CD14-positive monocyte (primary cell): ENCODE measurements around the gene PDE6C. TPM values are rescaled to one million over a fixed set of nuclear protein-coding genes. Genes with fewer than 3 reads are reported as not detected.

ENCODE experiments used
- DNase-seq, 3 donors: peaks; one replicate each; pipeline ENCODE4 v3.0.0-alpha.2; 2011 to 2022
- H2AFZ ChIP-seq: 2 replicates; pipeline ENCODE4 v1.6.0; 2012; ENCODE audit warnings: mild to moderate bottlenecking, low read depth, low read length, inconsistent platforms; ENCODE audit not compliant: insufficient read depth, poor library complexity, severe bottlenecking
- H3K27ac ChIP-seq, 2 donors: 1 replicate in 1 of 2; 2 replicates in 1 of 2; pipeline ENCODE4 v1.5.1; 2012 to 2013; ENCODE audit warnings: low read length in 2 of 2, control low read depth in 1 of 2, inconsistent platforms in 1 of 2, low read depth in 1 of 2, mild to moderate bottlenecking in 1 of 2
- H3K27me3 ChIP-seq, 2 donors: one replicate each; pipeline versions ENCODE4 v1.6.0 to v1.6.1; 2011 to 2013; ENCODE audit warnings: low read length in 2 of 2; ENCODE audit not compliant: control insufficient read depth in 2 of 2, insufficient read depth in 2 of 2
- H3K36me3 ChIP-seq, 2 donors: replicated peaks in 1 of 2; 1 replicate in 1 of 2; 2 replicates in 1 of 2; pipeline versions ENCODE4 v1.5.1 to v1.6.1; 2012 to 2013; ENCODE audit warnings: low read length in 2 of 2, control low read depth in 1 of 2, inconsistent platforms in 1 of 2, mild to moderate bottlenecking in 1 of 2; ENCODE audit not compliant: insufficient read depth in 2 of 2, control insufficient read depth in 1 of 2
- H3K4me1 ChIP-seq, 2 donors: 1 replicate in 1 of 2; 2 replicates in 1 of 2; pipeline versions ENCODE4 v1.5.1 to v1.6.1; 2012 to 2013; ENCODE audit warnings: low read length in 2 of 2, control low read depth in 1 of 2, inconsistent platforms in 1 of 2, mild to moderate bottlenecking in 1 of 2, moderate library complexity in 1 of 2; ENCODE audit not compliant: insufficient read depth in 2 of 2, control insufficient read depth in 1 of 2
- H3K4me2 ChIP-seq: replicated peaks from 2 replicates; pipeline ENCODE3; 2012; ENCODE audit warnings: low read length, moderate library complexity, mild to moderate bottlenecking; ENCODE audit not compliant: poor library complexity, severe bottlenecking; ENCODE audit errors: extremely low read depth
- H3K4me3 ChIP-seq, 3 experiments: fragments of 200-600 bp in 1 of 3; sonication (generic) in 1 of 3; replicated peaks in 1 of 3; 1 replicate in 2 of 3; 2 replicates in 1 of 3; pipeline ENCODE4 v1.5.1; 2011 to 2013; ENCODE audit warnings: low read length in 3 of 3, mild to moderate bottlenecking in 3 of 3, control low read depth in 2 of 3, low read depth in 2 of 3, inconsistent platforms in 1 of 3, moderate library complexity in 1 of 3
- H3K79me2 ChIP-seq: 2 replicates; pipeline ENCODE4 v1.6.0; 2012; ENCODE audit warnings: mild to moderate bottlenecking, control low read depth, inconsistent platforms, low read length, moderate library complexity; ENCODE audit not compliant: insufficient read depth
- H3K9ac ChIP-seq: 2 replicates; pipeline ENCODE4 v1.6.0; 2017; ENCODE audit warnings: low read length, mild to moderate bottlenecking; ENCODE audit not compliant: insufficient read depth, poor library complexity, severe bottlenecking
- H3K9me3 ChIP-seq, 2 donors: replicated peaks in 1 of 2; 1 replicate in 1 of 2; 2 replicates in 1 of 2; pipeline versions ENCODE4 v1.5.1 to v1.6.1; 2012 to 2013; ENCODE audit warnings: low read length in 2 of 2, control low read depth in 1 of 2; ENCODE audit not compliant: control insufficient read depth in 1 of 2, insufficient read depth in 1 of 2
- H4K20me1 ChIP-seq: 2 replicates; pipeline ENCODE4 v1.6.0; 2012; ENCODE audit warnings: mild to moderate bottlenecking, low read length, control low read depth, moderate library complexity; ENCODE audit not compliant: insufficient read depth
- H3K27ac Mint-ChIP-seq, 7 donors: one replicate each; pipeline ENCODE4 v1.8.0; 2020; ENCODE audit warnings: mild to moderate bottlenecking in 7 of 7, mixed read lengths in 7 of 7, moderate library complexity in 6 of 7, inconsistent platforms in 2 of 7
- H3K27me3 Mint-ChIP-seq, 3 donors: one replicate each; pipeline ENCODE4 v1.8.0; 2021 to 2022; ENCODE audit warnings: low read depth in 3 of 3, mild to moderate bottlenecking in 3 of 3, mixed read lengths in 3 of 3, moderate library complexity in 3 of 3, inconsistent platforms in 1 of 3
- H3K36me3 Mint-ChIP-seq, 2 donors: one replicate each; pipeline ENCODE4 v1.8.0; 2020; ENCODE audit warnings: mixed read lengths in 2 of 2, inconsistent platforms in 1 of 2, mild to moderate bottlenecking in 1 of 2
- H3K4me1 Mint-ChIP-seq: one replicate; pipeline ENCODE4 v1.8.0; 2020; ENCODE audit warnings: mild to moderate bottlenecking, mixed read lengths
- H3K4me3 Mint-ChIP-seq, 2 donors: one replicate each; pipeline ENCODE4 v1.8.0; 2020; ENCODE audit warnings: mild to moderate bottlenecking in 2 of 2, mixed read lengths in 2 of 2, moderate library complexity in 1 of 2
- H3K9me3 Mint-ChIP-seq, 7 donors: one replicate each; pipeline ENCODE4 v1.8.0; 2020 to 2022; ENCODE audit warnings: mixed read lengths in 7 of 7, mild to moderate bottlenecking in 6 of 7, moderate library complexity in 6 of 7, inconsistent platforms in 2 of 7
- WGBS: methylation state at CpG from one replicate; pipeline ENCODE4 v1.1.5; 2013; ENCODE audit warnings: missing lambda C conversion rate; ENCODE audit not compliant: insufficient coverage; 5-methylcytosine and 5-hydroxymethylcytosine counted together
- intact Hi-C, 2 donors: fragments of 100-400 bp; cut with micrococcal nuclease; formaldehyde crosslinking; loops; one replicate each; pipeline versions ENCODE4 v1.15.0 to v1.15.1; 2023
- polyA plus RNA-seq, 3 donors: library from polyadenylated mRNA; depleted of rRNA in 1 of 3; unstranded in 2 of 3; stranded (reverse) in 1 of 3; fragments of 300-500 nt in 2 of 3; fragments of >200 nt in 1 of 3; fragmentation: Illumina TruSeq in 2 of 3; gene quantifications; 1 replicate in 2 of 3; 2 replicates in 1 of 3; pipeline ENCODE4 v1.2.3, GENCODE V29; 2012 to 2021
- TF ChIP-seq, protein P1 (sequence below): fragments of 200-600 bp; IDR thresholded peaks from one replicate; pipeline ENCODE4 v1.8.0; 2022; ENCODE audit warnings: antibody characterized with exemption, mild to moderate bottlenecking

The PDE6C gene
- polyA plus RNA-seq, 3 donors: not detected

DNA sequence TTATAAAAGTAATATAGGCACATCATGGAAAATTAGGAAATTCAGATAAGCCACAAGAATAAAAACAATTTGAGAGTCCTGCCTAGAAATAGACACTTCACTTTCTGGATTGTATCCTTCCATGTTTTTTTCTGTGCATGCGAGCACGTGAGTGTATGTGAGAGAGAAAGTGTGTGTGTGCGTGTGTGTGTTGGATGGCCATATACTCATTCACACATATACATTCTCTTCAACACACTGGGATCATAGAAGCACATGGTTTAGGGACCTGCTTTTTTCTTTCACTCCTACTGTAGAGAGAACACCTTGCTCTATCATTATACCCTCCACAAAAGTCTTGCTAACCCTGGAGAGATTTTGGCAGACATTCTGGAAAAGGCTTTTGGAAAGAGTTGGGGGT is 38.4 kb upstream of the PDE6C start:
- TF ChIP-seq, protein P1, sequence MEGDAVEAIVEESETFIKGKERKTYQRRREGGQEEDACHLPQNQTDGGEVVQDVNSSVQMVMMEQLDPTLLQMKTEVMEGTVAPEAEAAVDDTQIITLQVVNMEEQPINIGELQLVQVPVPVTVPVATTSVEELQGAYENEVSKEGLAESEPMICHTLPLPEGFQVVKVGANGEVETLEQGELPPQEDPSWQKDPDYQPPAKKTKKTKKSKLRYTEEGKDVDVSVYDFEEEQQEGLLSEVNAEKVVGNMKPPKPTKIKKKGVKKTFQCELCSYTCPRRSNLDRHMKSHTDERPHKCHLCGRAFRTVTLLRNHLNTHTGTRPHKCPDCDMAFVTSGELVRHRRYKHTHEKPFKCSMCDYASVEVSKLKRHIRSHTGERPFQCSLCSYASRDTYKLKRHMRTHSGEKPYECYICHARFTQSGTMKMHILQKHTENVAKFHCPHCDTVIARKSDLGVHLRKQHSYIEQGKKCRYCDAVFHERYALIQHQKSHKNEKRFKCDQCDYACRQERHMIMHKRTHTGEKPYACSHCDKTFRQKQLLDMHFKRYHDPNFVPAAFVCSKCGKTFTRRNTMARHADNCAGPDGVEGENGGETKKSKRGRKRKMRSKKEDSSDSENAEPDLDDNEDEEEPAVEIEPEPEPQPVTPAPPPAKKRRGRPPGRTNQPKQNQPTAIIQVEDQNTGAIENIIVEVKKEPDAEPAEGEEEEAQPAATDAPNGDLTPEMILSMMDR: no peak
- peaks cover 3 to 14% of the 10 kb centered on the region in 2 donors for H3K27me3 ChIP-seq
- Mint-ChIP-seq H3K27me3 (peaks cover 14 to 29% (median 18%) of the 10 kb centered on the region in 3 donors), H3K9me3 (peaks cover 0 to 4% (median 2%) of the 10 kb centered on the region in 7 donors), H3K4me1 (peaks cover 32% of the 10 kb centered on the region), H3K27ac (no peak overlapping the region), H3K4me3 (peak overlapping the region in 1 of 2 donors; percentile 35), H3K36me3 (peaks cover 11 to 13% of the 10 kb centered on the region in 2 donors)
- H3K36me3 ChIP-seq: no peaks in the 10 kb centered on the region
- H3K79me2 ChIP-seq: no peaks in the 10 kb centered on the region
- H2AFZ ChIP-seq: no peak overlapping the region
- H3K4me1 ChIP-seq: peaks cover 25 to 39% of the 10 kb centered on the region in 2 donors
- no peak for DNase-seq
- H4K20me1 ChIP-seq: no peaks in the 10 kb centered on the region
- no peaks in the 10 kb centered on the region for H3K9me3 ChIP-seq
- WGBS: no CpG with 5 or more reads among the region's 3 CpGs
- no peak overlapping the region for H3K27ac ChIP-seq
- H3K4me3 ChIP-seq: peak overlapping the region in 1 of 3 experiments; percentile 61
- no peak overlapping the region for H3K9ac ChIP-seq
- intact Hi-C loops: no loop called here
- peak overlapping the region; percentile 70 for H3K4me2 ChIP-seq

DNA sequence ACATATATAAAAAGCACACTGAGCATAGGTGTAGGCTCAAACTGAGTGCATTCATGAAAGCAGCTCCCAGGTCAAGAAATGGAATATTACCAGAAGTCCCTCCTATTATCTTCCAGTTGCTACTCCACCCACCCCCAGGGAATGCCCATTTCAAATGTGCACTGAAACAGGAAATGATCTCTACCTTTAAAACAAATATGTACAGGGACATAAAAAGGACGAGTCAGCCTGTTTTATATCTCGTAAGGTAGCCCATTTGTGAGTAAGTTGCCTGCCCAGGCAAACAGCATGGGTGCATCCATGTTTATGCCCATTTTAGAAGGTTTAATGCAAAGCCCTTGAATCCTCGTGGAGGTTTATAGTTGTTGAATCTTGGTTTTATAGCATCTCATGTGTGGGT is 35.4 kb upstream of the PDE6C start:
- Histone ChIP-seq H3K4me2 (no peak overlapping the region), H3K4me3 (no peak overlapping the region), H3K27ac (no peak overlapping the region), H2AFZ (no peak overlapping the region), H3K9ac (no peak overlapping the region), H3K79me2 (no peaks in the 10 kb centered on the region), H3K4me1 (peaks cover 22 to 28% of the 10 kb centered on the region in 2 donors), H3K27me3 (no peaks in the 10 kb centered on the region), H3K36me3 (no peaks in the 10 kb centered on the region), H3K9me3 (peaks cover 0 to 4% of the 10 kb centered on the region in 2 donors), H4K20me1 (no peaks in the 10 kb centered on the region)
- TF ChIP-seq, protein P1: no peak
- H3K4me3 Mint-ChIP-seq: no peak overlapping the region
- peaks cover 2 to 12% (median 5%) of the 10 kb centered on the region in 7 donors for H3K9me3 Mint-ChIP-seq
- H3K27ac Mint-ChIP-seq: no peak overlapping the region
- peaks cover 10 to 26% of the 10 kb centered on the region in 2 donors for H3K36me3 Mint-ChIP-seq
- intact Hi-C loops: no loop called here
- H3K4me1 Mint-ChIP-seq: peaks cover 22% of the 10 kb centered on the region
- H3K27me3 Mint-ChIP-seq: peaks cover 0 to 8% (median 5%) of the 10 kb centered on the region in 3 donors
- WGBS: 80% methylated on average over 1 of the region's 3 CpGs
- no peak for DNase-seq
